Osteocyte (in vitro differentiated cells): Measurements from ENCODE around the gene FSTL5. TPM values are rescaled to one million over a fixed set of nuclear protein-coding genes. Genes with fewer than 3 reads are reported as not detected.

Experiments used
- DNase-seq: peaks from one replicate; pipeline ENCODE4 v3.0.0; 2021; ENCODE audit warnings: mixed read lengths; ENCODE audit not compliant: unreplicated experiment; ENCODE audit errors: extremely low spot score
- H3K27ac Mint-ChIP-seq: one replicate; pipeline ENCODE4 v1.8.0; 2021; ENCODE audit warnings: mild to moderate bottlenecking, mixed read lengths; ENCODE audit not compliant: unreplicated experiment
- H3K27me3 Mint-ChIP-seq: one replicate; pipeline ENCODE4 v1.8.0; 2021; ENCODE audit warnings: mixed read lengths; ENCODE audit not compliant: unreplicated experiment
- H3K36me3 Mint-ChIP-seq: one replicate; pipeline ENCODE4 v1.8.0; 2021; ENCODE audit warnings: mixed read lengths; ENCODE audit not compliant: unreplicated experiment
- H3K4me1 Mint-ChIP-seq: one replicate; pipeline ENCODE4 v1.8.0; 2021; ENCODE audit warnings: mixed read lengths; ENCODE audit not compliant: unreplicated experiment
- H3K4me3 Mint-ChIP-seq: one replicate; pipeline ENCODE4 v1.8.0; 2021; ENCODE audit warnings: mild to moderate bottlenecking, moderate library complexity, mixed read lengths; ENCODE audit not compliant: unreplicated experiment
- H3K9me3 Mint-ChIP-seq: one replicate; pipeline ENCODE4 v1.8.0; 2021; ENCODE audit warnings: mixed read lengths; ENCODE audit not compliant: unreplicated experiment
- CTCF ChIP-seq: fragments of 200-600 bp; sonication (generic); IDR thresholded peaks from 2 replicates; pipeline ENCODE4 v1.5.0; 2021; ENCODE audit warnings: antibody characterized with exemption, mild to moderate bottlenecking, moderate library complexity
- total RNA-seq: library from RNA; stranded (reverse); gene quantifications from 2 replicates; pipeline ENCODE4 v1.2.1, GENCODE V29; 2021

Gene FSTL5
- total RNA-seq, 1 donor from 2014 or later: 0.11 TPM

DNA sequence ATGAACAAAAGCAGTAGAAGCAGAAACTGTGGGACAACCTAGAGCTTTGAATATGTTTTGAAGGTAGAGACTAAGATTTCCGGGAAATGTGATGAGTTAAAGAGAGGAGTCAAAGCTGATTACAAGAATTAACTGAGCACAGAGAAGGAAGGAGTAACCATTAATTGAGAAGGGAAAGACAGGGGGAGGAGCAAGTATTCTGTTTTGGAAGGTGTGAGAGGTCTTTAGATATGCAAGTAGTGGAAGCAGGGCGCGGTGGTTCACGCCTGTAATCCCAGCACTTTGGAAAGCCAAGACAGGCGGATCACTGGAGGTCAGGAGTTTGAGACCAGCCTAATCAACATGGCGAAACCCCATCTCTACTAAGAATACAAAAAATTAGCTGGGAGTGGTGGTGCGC lies 171.5 kb downstream of the FSTL5 start:
- Mint-ChIP-seq H3K4me3 (no peak overlapping the region), H3K9me3 (no peaks in the 10 kb centered on the region), H3K4me1 (no peaks in the 10 kb centered on the region), H3K27me3 (no peaks in the 10 kb centered on the region), H3K27ac (no peak overlapping the region), H3K36me3 (no peaks in the 10 kb centered on the region)
- no peak for DNase-seq
- TF ChIP-seq CTCF: no peak

- H3K27ac Mint-ChIP-seq: no peak overlapping the region
- no peaks in the 10 kb centered on the region for H3K9me3 Mint-ChIP-seq
- no peaks in the 10 kb centered on the region for H3K27me3 Mint-ChIP-seq
- no peaks in the 10 kb centered on the region for H3K36me3 Mint-ChIP-seq
- H3K4me3 Mint-ChIP-seq: no peak overlapping the region
- no peaks in the 10 kb centered on the region for H3K4me1 Mint-ChIP-seq
- no peak for TF ChIP-seq CTCF
- no peak for DNase-seq
These were observed 172.0 kb downstream of the FSTL5 start for GRCh38 chr4:161991811-161992210.

- no peak for DNase-seq
- Mint-ChIP-seq H3K27me3 (no peaks in the 10 kb centered on the region), H3K9me3 (no peaks in the 10 kb centered on the region), H3K27ac (no peak overlapping the region), H3K36me3 (no peaks in the 10 kb centered on the region), H3K4me3 (no peak overlapping the region), H3K4me1 (no peaks in the 10 kb centered on the region)
- TF ChIP-seq CTCF: no peak
These were observed 173.1 kb downstream of the FSTL5 start for GRCh38 chr4:161990721-161991120.

DNA sequence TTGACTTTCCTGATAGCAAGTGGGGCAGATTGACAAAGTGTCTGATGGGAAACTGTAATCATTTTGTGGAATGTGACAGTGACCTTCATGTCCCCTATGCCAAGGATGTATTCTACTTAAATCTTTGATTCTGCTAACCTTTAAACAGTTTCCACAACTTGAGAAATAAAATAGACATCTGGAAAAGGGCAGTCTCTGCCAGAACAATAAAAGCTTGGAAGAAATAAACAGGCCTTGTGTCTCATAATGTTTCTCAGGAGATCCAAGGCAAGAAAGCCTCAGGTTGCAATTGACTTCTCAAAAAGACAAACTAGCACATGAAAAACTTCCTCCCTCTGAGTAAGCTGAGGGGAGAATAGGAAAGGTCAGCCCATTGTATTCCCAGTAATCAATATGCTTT lies 174.9 kb downstream of the FSTL5 start:
- DNase-seq: no peak
- Mint-ChIP-seq H3K9me3 (no peaks in the 10 kb centered on the region), H3K27me3 (no peaks in the 10 kb centered on the region), H3K4me3 (no peak overlapping the region), H3K4me1 (no peaks in the 10 kb centered on the region), H3K27ac (no peak overlapping the region), H3K36me3 (no peaks in the 10 kb centered on the region)
- no peak for TF ChIP-seq CTCF

GRCh38 chr4:161987611-161988010 lies 176.2 kb downstream of the FSTL5 start:
- H3K4me3 Mint-ChIP-seq: no peak overlapping the region

More at GRCh38 chr4:161987611-161988010, 176.2 kb downstream of the FSTL5 start:
- no peak for TF ChIP-seq CTCF
- H3K4me1 Mint-ChIP-seq: no peaks in the 10 kb centered on the region
- no peaks in the 10 kb centered on the region for H3K27me3 Mint-ChIP-seq
- H3K27ac Mint-ChIP-seq: no peak overlapping the region
- no peak for DNase-seq
- H3K36me3 Mint-ChIP-seq: no peaks in the 10 kb centered on the region
- no peaks in the 10 kb centered on the region for H3K9me3 Mint-ChIP-seq
